ENCODE measurements around the gene VTI1A.

VTI1A gene

DNA sequence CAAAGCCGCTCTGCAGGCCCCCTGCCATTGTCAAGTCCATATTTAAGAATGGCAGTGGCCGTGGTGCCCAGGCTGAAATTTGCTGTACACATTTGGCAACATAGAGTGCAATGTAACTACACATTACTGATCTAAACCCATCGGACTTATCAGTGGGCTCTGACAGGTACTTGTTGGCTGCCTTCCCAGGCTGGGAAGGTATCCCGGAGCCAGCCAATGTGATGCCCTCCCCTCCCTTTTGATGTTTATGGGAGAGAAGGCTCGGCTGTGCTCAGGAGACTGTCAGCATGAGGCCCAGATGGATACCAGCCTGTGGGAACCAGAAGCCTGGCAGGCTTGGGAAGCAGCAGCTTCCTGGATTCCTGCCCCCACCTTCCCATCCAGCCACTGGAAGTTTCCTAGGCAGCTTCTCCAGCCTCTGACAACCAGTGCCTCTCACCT lies 357.0 kb downstream of the VTI1A start:
- DNase-seq (ENCODE audit: low spot score) = no peak
- no peak for FAIRE-seq

- no peak for FAIRE-seq
- no peak for DNase-seq (ENCODE audit: low spot score)
These were observed 358.2 kb downstream of the VTI1A start for GRCh38 chr10:112805254-112805590.

- FAIRE-seq (no peak), DNase-seq (ENCODE audit: low spot score) (no peak)
These were observed 358.7 kb downstream of the VTI1A start for GRCh38 chr10:112805701-112806100.

- DNase-seq (ENCODE audit: low spot score) (no peak), FAIRE-seq (no peak)
These were observed 360.0 kb downstream of the VTI1A start for GRCh38 chr10:112807013-112807412.

DNA sequence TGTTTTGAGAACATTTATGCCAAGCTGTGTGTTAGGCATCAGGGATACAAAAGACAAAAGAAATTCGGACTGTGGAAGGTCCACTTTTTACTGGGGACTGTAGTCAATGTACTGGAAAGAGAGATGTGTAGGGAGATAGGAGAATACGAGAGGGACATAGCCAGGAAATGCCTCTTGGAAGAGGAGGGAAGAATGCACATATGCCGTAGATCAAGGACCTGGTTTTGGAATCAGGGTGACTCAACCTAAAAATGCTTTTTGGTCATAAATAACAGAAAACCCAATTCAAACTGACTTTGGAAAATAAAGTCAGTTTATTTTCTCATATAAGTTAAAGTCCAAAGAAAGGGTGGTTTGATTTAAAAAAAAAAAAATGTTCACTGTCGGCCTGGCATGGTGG lies 362.7 kb downstream of the VTI1A start:
- DNase-seq (ENCODE audit: low spot score) (no peak), FAIRE-seq (no peak)

- DNase-seq (ENCODE audit: low spot score) = no peak
- FAIRE-seq = no peak
These were observed 363.7 kb downstream of the VTI1A start for GRCh38 chr10:112810711-112811151.

- no peak for FAIRE-seq
- peak; percentile 77 for DNase-seq (ENCODE audit: low spot score)
These were observed 364.9 kb downstream of the VTI1A start for GRCh38 chr10:112811741-112812551.

- no peak for FAIRE-seq
- no peak for DNase-seq (ENCODE audit: low spot score)
These were observed 365.6 kb downstream of the VTI1A start for GRCh38 chr10:112812586-112812985.

- FAIRE-seq = no peak
- no peak for DNase-seq (ENCODE audit: low spot score)
These were observed 367.0 kb downstream of the VTI1A start for GRCh38 chr10:112813866-112814591.

DNA sequence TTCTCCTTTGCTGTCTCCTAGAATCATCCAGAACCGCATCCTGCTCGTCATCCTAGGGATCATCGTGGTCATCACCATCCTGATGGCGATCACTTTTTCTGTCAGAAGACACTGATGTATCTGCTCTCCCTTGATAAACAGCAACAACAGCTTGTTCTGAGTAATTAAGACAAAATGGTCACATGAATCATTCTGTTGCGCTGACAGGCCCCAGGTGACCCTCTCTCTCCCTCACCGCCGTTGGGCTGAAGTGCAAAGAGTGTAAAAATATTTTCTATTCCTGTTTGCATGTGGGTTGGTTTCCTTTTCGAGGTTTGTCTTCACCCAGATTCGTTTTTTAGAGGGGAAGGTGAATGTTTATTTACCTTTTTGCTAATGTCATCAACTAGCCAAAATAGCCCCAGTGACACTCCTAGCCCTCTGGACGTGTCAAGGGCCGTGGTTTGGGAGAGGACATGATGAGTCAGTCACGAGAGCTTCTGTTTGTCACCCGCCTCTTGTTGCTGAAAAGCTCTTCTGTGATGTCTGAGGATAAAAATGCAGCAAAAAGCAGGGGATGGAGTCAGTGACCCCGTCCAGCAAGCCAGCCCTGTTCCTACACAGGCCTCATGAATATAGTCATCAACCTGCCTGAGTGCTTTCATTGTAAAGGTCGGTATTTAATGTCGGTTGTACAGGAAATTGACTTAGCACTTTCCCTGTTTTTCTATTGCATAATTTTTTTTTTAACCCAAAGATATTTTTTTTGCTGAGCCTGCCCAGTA lies 368.4 kb downstream of the VTI1A start:
- DNase-seq (ENCODE audit: low spot score) = peak; percentile 53
- no peak for FAIRE-seq

DNA sequence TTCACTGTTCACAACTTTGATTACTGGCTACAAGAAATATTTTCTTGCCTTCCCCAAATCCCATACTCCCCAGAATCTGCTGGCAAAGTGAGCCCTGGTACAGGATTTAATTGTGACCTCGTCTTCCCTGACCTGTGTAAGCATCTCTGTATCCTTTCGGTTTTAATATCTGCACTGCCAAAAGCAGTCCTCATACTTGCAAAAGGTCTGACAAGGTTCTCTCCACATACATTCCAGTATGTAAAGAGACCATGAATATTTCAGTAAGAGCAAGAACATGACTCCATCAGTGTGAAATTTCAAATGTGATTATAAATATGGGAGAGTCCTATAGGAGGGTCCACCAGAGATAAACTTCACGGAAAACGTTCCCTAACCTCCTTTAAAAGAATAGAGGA lies 369.0 kb downstream of the VTI1A start:
- no peak for FAIRE-seq
- DNase-seq (ENCODE audit: low spot score) = no peak

DNA sequence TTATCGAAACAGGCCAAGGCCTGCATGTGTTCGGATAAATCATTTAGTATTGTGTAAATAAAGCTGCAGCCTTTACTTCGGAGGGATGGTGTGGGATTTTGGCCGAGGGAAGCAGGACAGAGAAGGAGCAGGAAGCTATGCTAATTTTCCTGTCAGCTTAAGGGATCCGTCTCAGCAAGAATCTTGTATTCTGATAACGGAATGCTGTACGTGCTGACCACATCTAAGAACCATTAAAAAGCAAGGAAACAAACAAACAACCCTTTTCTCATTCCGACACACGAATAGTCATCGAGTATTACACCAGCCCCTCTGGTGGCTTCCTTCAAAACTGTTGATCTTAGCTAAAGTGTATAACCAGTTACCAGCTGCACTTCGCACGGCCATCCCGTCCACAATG lies 369.9 kb downstream of the VTI1A start:
- DNase-seq (ENCODE audit: low spot score) = no peak
- no peak for FAIRE-seq

DNA sequence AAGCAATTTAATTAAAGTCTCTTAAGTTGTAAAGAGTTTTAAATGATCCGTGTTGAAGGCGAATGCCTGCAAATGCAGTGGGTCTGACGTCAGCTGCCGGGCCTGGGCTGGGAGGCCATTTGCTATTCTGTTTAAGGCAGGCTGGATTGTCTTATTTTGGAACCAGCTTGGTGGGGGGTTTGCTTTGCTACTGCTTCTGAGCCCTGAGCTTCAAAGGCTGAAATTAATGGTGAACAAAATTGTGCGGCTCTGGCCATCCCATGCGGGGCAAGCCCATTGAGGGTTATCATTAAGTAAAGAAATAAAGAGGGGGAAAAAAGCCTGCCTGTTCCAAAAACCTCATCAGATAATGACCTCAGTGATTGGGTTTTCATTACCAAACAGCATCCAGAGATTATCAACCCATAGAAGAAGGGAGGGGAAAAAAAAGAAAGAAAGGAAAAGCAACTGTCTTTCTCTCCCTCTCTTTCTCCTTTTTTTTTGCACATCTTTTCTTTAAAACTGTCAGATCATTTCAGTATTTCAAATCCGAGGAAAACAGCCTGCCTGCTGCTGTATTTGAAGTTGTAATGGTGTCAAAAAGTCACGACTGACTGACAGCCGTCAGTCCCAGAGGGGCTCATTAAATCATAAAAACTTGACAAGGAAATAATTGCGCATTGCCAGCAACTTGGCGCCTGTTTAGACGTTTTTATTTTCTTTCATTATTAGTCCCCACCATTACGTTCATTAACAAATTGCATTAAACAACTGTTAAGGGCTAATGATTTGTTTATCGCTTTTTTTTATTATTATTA lies 371.2 kb downstream of the VTI1A start:
- DNase-seq (ENCODE audit: low spot score) = no peak
- FAIRE-seq = no peak

- FAIRE-seq (no peak), DNase-seq (ENCODE audit: low spot score) (no peak)
These were observed 372.2 kb downstream of the VTI1A start for GRCh38 chr10:112819231-112819630.

DNA sequence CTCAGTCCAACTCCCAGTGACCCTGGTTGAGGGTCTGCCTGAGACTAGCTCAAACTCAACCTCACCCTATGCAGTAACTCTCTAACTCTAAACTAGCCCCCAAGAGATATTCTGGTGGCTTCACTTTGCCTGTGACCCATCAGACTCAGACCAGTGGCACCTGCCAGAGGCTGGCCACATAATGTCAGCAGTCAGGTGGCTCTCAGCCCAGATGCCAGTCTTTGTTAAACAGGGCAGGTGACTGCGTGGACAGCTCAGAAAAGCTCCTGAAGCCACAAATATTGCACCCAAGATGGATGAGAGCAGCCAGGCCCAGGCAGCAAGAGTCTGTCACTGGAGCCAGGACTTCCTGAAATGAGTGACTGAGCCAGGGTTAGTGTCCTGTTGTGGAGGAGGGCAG lies 373.3 kb downstream of the VTI1A start:
- DNase-seq (ENCODE audit: low spot score) = no peak
- FAIRE-seq = no peak

DNA sequence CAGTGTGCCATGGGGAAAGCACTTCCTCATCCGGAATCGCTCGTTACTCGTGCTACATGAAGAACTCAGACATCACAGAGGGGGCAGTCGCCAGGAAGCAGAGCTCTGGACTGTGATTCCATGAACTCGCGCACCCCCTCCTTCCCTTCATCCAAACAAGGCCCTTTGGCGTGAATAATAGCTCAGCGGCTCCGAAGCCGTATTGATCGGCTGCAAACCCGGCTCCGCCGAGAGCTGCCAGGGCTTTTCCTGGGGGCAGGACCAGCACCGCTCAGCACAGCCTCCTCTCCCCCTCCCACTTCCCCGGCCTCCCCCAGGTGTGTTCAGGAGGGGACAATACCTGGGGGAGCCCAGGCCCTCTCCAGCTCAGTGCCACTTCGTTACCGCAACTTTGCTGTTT lies 374.0 kb downstream of the VTI1A start:
- FAIRE-seq = no peak

DNA sequence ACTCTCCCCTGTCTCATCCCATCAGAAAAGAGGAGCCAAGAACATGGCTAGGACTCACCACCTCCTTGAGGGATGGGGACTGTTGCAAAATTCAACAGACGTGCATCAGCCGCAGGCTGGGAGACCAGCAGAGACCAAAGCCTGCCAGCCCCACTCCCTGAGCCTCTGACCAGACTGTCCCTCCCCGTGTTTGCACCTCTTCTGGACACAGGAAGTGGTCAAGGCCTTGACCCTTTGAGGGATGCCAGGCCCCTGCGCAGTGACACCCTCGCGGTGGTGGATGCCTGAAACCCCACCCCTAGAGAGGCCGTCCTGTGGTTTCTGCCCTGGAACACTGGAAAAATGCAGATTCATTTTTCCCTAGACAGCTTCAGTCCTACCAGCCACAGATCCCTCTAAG lies 374.6 kb downstream of the VTI1A start:
- FAIRE-seq = no peak
- no peak for DNase-seq (ENCODE audit: low spot score)

More for the DNA sequence above, 374.0 kb downstream of the VTI1A start:
- DNase-seq (ENCODE audit: low spot score) = no peak

GRCh38 chr10:112823007-112823406 lies 376.0 kb downstream of the VTI1A start:
- FAIRE-seq = no peak

DNA sequence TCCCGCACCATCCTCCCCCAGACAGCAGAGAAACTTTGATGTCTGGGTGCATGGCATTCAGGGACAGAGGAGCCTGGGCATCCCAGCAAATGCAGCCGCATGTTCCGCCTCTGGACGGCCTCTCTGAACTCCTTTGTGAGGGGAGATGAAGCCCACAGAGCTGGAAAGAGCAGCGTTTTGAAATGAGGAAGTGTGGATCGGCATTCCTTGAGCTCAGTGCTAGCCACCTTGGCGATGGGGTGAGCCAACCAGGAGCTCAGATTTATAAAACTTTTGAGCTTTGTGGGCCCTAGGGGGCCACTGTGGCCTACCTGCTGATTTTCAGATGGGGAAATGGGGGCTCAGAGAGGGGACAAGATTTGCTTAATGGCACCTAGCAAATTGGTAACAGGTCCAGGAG lies 376.6 kb downstream of the VTI1A start:
- no peak for DNase-seq (ENCODE audit: low spot score)
- no peak for FAIRE-seq

More at GRCh38 chr10:112823007-112823406, 376.0 kb downstream of the VTI1A start:
- DNase-seq (ENCODE audit: low spot score) = no peak

DNA sequence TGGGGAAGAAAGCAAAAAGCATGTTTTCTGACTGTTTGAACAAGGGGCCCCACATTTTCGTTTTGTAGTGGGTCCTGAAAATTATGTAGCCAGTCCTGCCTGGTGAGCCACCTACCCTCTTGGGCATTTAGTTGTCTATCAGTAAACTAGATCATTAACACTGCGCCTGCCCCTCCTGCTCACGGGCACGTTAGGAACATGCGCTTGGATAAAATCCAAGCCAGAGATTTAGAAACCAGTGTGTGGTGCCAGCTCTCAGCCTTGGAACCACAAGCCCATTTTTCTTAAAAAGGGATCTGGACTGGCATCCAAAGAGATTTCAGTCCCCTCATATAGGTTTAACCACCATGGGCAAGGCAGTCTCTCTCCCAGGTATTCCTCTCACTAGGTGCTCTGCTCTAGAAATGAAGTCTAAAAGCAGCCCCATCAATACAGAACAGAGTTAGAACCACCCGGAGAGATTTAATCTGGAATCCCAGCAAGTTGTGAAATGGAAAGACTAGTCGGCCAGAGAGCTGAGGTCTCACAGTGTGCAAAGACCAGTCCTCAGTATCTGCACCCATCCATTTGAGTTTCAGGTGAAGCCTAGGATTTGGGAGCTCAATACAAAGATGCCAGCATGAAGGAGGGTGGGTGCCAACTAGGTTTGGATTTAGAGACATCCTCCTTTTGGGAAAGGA lies 379.1 kb downstream of the VTI1A start:
- FAIRE-seq = no peak

GRCh38 chr10:112827086-112827485 lies 380.1 kb downstream of the VTI1A start:
- DNase-seq (ENCODE audit: low spot score) = no peak
- FAIRE-seq = no peak

More for the DNA sequence above, 379.1 kb downstream of the VTI1A start:
- no peak for DNase-seq (ENCODE audit: low spot score)
